HG03575 (cell line): Measurements from ENCODE around the gene DUOX1.

ENCODE experiments used
- ATAC-seq: cut with Tn5 transposase; IDR thresholded peaks from one replicate; pipeline ENCODE4 v1.9.1; 2021; ENCODE audit not compliant: unreplicated experiment, insufficient number of reproducible peaks, low FRiP score; ENCODE audit errors: extremely low read depth

The DUOX1 gene

DNA sequence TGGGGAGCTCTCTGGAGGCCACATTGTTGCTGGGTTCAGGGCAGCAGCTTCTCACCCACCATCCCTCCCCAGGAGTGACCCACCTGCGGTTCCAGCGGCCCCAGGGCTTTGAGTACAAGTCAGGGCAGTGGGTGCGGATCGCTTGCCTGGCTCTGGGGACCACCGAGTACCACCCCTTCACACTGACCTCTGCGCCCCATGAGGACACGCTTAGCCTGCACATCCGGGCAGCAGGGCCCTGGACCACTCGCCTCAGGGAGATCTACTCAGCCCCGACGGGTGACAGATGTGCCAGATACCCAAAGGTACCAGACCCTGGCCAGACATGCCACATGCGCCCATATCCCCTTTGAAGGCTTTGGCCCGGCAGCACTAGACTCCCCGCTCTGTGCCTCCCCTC, 31.9 kb downstream of the DUOX1 start:
- ATAC-seq: no peak

DNA sequence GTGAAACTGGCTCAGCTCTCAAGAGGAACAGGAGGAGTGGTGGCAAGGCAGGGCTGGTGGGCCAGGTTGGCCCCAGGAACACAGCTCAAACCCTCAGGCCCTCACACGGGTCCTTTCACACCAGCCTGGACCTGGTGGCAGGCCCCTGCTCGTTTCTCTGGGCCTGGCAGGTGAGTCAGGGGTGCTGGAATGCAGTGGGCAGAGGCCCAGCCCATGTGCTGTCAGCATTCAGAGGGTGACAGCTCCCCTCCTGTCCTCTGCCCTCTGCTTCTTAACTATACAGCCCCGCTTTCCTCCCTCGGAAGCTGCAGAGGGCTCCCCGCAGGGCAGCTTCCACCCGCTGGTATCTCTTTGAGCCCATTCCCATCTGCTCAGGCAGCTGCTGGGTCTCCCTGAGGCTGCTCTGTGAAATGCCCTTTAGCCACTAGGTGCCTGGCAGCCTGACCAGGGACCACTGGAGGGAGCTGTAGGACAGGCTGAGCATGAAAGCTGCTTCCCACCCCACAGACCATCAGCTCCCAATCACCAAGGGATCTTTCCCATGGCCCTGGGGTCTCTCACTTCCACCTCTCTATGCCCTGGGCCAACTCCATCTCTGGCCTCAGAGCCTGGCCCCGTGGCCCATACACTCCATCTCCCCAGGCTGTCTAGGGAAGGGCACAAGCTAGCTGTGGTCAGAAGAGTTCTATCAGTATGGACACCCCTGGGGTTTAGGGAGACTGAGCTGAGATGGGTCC, 33.1 kb downstream of the DUOX1 start:
- ATAC-seq: no peak

DNA sequence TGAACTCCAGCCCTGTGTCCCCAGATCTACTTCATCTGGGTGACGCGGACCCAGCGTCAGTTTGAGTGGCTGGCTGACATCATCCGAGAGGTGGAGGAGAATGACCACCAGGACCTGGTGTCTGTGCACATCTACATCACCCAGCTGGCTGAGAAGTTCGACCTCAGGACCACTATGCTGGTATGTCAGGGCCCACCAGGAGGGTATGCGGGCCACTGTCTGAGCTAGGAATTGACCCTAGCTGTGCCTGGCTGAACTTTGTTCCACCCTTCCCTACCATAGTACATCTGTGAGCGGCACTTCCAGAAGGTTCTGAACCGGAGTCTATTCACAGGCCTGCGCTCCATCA, 33.7 kb downstream of the DUOX1 start:
- no peak for ATAC-seq

DNA sequence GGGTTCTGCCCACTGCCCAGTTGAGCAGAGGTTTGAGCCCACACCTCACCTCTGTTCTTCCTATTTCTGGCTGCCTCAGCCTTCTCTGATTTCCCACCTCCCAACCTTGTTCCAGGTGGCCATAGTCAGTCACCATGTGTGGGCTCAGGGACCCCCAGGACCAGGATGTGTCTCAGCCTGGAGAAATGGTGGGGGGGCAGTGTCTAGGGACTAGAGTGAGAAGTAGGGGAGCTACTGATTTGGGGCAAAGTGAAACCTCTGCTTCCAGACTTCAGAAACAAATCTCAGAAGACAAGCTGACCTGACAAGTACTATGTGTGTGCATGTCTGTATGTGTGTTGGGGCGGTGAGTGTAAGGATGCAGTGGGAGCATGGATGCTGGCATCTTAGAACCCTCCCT, 35.1 kb downstream of the DUOX1 start:
- no peak for ATAC-seq

DNA sequence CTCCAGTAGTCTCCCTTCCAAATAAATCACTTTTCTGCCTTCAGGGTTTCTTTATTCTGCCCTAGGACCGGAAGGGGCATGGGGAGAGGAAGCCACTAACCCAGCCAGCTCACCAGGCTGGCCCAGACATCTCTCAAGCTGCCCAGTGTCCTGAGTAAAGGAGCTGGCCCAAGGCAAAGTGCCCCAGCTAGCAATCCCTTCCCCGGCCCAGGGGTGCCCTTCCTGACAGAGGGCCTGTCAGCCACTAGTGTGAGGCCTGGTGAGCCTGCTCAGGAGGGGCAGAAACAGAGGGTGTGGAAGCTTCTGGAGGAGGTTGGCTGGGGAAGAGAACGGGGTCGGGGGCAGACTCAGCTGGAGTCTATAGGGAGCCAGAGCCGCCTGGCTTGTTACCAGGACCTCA, 35.7 kb downstream of the DUOX1 start:
- ATAC-seq: no peak

DNA sequence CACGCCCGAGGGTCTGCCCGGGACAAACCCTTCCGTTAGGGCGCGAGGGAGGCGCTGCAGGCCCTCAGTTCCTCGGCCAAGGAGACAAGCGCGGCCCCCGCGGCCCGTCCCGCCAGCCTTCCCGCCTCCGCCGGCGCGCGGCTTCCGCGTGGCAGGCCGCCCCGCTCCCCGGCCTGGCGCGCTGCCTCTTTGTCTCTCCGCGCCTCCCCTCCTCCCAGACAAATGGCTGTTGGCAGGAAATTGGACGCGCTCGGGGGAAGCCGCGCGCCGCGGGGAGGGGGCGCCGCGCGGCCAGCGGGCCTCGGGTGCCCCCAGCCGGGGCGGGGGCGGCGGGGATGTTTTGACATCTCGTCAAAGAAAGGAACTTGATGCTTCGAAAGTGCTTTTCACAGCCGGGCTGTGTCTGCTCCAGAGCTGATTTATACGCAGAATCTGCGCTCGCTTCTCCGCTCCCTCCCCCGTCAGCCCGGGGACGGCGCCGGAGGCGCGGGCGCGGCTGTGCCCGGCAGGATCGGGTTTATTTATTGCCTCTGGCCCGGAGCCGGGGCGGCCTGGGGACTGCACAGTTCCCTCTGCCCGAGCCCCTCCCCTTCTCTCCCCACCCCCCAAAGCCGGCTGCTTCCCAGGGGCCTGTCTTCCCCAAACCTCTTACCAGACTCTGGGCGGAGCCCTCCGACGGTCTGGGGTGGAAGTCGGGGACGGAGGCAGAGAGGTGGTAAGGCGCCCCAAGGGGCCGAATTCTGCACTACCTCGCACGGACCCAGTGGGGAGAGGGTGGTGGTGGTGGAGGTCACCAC, 37.2 kb downstream of the DUOX1 start:
- peak; percentile 65 for ATAC-seq

DNA sequence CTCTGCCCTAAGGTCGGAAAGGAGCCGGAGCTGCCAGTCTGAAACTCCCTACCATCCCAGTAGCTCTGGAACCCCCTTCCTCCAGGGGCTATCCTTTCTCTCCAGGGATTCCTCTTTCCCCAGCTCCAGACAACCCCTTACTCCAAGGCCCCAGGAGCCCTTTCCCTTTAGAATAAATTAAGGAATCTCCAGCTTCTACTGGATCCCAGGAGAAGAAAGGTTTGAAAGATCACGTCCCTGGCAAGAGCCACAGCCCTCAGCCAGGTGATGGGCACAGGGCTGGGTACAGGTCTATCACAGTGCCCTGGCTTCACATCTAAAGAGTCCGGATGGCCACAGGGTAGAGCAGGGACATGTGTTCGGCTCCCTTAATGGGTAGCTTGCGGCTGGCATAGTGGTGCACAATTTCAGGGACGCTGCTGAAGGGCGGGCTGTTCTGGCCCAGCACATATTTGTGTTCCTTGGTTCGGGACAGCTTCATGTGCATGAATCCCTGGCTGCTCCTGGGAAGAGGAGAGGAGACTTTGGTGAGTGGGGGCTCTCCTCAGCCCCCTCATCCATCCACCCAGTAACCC, 37.9 kb downstream of the DUOX1 start:
- no peak for ATAC-seq

DNA sequence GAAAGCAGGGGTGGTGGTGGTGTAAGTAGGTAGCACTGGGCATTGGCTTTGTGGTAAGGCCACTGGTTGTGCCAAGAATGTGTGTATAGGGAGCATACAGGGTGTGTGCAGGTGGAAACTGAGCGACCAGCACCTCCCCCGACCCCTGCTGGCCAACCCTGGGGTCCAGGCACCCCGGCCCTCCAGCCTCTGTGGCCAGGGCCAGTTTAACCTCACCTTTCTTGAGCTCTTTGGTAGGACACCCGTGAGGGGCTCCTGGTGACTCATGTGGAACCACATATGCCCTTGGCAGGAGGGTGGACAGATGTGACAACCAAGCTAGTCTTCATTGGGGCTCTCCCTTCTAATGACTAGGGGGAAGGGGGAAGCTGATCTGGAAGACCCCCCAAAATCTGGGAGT, 38.5 kb downstream of the DUOX1 start:
- no peak for ATAC-seq

DNA sequence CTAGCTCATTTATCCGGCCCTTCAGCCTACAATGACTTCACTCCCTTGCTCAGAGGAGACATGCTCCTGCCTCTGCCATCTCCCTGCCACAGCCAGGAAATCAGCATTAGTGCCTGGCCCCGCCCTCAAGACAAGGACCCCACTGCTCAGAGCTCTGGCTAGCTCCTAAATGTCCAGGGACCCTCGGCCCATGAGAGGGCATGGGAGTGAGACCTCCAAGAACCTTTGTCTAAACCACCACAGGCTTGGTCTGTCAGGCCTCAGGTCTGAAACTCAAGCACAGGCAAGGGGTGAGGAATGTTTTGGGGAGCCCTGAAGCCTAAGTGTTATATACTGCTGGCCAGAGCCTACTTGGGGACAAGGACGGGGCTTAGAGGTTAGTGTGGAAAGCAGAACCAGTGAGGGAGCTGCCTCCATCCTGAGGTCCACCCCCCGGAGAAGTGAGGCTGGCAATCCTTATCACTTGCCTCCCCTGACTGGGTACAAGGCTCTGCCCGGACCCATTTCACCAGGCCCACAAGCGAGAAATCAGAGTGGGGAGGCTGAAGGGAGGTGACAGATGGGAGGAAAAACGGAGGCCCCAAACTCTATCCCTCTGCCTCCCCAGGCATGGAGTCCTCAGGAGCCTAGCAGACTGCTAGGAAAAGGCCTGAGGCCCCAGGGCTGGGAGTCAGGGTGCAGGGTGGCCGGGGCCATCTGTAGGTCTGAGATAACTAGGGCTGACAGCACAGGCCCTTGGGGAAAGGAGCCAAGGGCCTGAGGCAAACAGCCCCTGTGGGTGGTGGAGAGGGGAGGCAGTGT, 39.2 kb downstream of the DUOX1 start:
- ATAC-seq: no peak

DNA sequence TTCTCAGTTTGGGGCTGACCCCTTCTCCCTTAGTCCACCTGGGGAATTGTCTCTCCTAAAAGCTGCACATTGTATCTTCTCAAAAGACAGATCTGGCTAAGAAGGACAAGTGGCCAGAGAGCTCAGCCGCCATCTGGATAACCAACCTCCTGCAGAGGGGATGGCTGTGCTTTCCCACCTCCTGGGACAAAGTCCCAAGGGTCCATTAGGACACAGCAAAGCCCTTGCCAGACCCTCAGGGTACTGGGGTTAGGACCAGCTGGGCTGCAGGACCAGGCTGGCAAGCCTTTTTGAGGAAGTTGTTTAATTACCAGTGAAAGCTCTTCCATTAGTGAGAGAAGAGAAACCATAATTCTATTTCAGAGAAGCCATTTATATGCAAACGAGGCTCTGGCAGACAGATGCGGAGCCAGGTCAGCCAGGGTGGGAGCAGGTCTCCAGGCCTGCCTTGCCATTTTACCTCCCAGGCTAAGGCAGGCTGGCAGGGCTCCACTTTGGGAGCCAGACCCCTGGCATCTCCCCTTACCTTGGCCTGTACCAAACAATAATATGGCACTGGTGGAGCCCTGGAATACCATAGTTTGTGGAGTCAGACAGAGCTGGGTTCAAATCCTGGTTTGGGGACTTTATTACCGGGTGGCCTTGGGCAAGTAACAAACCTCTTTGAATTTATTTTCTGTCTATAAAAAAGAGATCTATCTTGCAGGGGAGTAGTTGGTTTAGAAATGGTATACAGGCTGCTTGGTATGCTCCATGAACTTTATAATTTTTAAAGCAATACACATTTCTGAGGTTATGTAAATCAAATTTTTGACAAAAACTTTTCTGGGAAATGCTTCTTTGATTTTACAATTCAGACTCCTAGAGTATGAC, 40.0 kb downstream of the DUOX1 start:
- no peak for ATAC-seq

DNA sequence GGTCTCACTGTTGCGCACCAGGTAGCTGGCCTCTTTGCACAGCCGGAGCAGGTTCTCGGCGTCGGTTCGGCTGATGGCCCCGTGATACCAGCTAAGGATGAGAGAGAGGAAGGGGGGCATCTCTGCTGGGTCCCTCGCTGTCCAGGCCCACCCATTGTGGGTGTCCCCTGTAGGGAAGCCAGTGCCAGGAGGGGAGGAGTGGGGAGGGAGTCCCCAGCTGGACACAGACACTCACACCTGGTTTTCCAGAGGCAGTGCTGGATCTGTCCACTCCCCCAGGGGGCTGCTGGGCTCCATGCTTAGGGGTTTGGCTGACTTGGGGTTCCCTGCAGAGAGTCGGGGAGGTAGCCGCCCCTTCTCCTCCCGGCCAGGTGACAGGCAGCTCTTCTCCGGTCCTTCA, 42.1 kb downstream of the DUOX1 start:
- no peak for ATAC-seq

DNA sequence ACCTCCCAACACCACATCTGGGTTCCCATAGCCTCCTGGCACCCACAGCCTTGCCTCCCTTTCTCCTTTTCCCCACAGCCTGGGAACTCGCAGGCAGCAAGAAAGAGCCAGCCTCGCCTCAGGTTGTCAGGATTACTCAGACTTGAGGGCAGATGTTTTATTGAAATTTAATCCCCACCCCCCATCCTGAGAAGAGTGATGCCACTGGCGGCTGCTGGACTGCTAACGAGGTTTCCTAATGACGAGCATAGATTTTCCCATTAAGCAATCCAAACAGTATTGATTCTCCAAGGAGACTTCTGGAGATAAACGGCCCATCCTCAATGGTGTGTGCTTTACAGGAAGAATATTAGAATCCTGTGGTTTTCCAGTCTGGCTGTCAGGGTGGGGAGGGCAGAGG, 44.3 kb downstream of the DUOX1 start:
- no peak for ATAC-seq

DNA sequence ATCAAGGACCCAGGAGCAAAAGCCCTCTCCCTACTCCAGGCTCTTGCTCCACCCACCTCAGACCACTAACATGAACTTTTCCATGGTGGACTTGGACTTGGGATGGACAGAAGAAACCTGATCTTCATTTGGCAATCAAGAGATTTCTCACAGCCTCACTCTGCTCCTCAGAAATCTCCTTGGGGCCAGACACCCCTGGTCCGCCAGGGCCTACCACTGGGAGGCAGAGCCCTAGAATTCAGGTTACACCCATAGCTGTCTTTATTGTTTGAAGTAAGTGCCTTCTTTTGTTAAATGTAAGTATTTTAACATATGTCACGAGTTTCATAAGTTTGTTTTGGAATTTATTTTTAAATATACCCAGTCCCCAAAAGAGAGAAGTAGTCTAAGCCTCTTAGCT, 44.8 kb downstream of the DUOX1 start:
- ATAC-seq: no peak

DNA sequence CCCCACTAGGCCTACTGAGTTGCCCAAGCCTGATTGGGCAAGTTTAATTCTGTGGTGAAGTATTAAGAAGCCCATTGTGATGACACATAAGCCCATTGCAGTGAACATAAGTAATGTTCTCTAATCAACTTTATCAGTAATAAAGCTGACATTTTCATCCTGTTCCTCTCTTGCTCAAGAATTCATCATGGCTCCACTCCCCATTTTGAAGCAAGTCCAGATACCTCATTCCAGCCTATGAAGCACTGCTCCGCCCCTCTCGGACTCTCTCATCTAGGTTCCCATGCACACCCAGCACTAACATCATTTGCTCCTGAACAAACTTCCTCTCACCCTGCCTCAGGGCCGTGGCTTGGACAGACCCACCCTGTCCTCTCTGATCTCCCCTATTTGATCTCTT, 47.5 kb downstream of the DUOX1 start:
- no peak for ATAC-seq

DNA sequence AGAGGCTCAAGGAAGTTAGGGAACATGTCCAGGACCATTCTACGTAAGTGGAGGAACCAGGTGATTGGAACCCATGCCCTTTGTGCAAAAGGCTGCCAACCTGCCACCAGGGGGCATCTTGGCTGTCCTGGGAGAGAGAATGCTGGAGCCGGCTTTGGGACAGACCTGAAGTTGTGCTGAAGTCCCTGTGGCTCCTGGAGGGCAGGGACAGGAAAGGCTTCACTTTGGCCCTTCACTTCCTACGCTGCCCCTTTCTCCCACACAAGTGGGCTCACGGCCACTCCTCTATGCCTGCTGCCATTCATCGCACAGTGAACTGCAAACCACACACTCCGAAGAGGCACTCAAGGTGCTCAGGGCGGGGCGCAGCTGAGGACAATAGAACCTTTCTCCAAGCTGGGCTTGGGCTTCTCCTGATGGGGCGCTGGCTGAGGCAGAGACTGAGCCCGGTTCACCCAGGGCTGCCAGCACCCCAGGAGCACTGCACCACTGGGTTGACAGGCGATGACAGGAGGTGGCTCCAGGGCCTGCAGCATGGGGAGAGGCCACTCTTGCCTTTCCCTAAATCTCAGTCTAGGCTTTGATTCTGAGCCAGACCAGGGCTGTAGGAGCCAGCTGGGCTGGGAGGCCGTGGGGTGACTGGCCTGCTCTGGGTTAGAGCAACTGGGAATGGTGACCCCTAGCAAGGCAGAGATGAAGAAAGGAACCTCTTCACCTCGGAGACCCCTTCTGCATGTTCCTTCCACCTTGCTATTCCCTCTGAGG, 49.6 kb downstream of the DUOX1 start:
- no peak for ATAC-seq

DNA sequence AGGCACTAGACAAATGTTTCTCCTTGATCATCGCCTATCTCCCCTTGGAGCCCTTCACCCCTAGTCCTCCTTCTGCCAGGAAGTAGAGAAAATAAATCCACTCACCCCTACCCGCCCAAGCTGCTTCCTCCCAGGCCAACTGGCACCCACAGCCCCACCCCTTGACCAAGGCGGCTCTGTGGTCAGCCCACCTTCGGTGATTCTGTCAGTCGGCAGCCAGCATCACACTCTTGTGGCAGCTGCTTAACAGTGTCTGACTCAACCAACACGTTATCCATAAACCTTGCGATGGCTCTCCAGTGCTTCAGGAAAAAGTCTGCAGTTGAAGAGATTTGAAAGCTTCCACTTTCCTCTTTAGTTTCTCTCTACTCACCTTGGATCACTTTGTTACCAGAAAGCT, 50.4 kb downstream of the DUOX1 start:
- no peak for ATAC-seq

DNA sequence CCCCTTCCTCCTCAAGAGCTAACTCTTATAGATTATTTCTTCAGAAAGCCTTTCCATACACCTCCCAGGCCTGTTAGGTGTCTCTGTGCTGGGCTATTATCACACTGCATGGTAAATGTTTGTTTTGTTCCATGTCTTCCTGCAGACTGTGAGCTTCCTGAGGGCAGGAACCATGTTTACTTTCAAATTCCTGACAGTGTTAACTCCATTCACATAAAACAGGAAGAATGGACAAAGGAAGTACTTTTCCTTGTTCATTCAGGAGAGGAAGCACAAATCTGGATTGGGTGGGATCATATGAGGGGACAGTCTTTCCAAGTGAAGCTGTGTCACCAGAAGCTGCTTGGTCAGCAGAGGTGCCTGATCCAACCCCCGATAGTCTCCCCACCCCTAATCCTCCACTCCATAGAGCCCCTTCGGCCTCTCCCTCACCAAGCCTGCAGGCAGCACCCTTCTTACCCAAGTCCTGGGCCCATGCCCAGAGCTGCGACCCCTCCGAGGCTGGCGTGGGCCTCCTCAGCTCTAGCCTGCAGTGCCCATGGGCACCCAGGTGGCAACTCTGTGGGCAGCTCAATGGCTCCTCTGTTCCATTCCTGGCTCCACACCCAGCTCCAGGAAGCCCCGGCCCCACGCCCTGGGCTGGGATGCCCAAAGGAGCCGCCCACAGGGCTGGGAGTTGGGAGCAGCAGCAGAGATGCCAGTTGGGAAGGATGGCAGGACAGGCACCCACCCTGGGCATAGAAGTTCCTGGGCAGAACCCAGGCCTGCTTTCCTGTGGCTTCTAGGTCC, 51.0 kb downstream of the DUOX1 start:
- ATAC-seq: no peak
